Heart right ventricle (tissue), 16 donors: ENCODE results near the gene HNF1A. TPM values are rescaled to one million over a fixed set of nuclear protein-coding genes. Genes with fewer than 3 reads are reported as not detected.
A peak's percentile ranks its signal among the peaks of the same experiment; 100 is the strongest.

Experiments used
- ATAC-seq, 8 donors: fragments of 200-7000 bp; cut with Tn5 transposase; one replicate each; pipeline ENCODE4 v1.9.1; 2020; ENCODE audit warnings: mild to moderate bottlenecking in 8 of 8, moderate library complexity in 8 of 8, moderate number of reproducible peaks in 1 of 8
- DNase-seq, 2 donors: peaks; one replicate each; pipeline ENCODE4 v3.0.0-alpha.2; 2020
- H3K27ac ChIP-seq, 10 donors: fragments of 200-600 bp; sonication (generic) in 2 of 10; one replicate each; pipeline versions ENCODE4 v1.5.0 to v1.8.0; 2020 to 2022; ENCODE audit warnings: mild to moderate bottlenecking in 3 of 10
- H3K27me3 ChIP-seq, 7 donors: fragments of 200-600 bp; one replicate each; pipeline ENCODE4 v1.8.0; 2021 to 2022; ENCODE audit warnings: mild to moderate bottlenecking in 2 of 7
- H3K36me3 ChIP-seq, 9 donors: fragments of 200-600 bp; sonication (generic) in 1 of 9; one replicate each; pipeline versions ENCODE4 v1.5.0 to v1.8.0; 2020 to 2022; ENCODE audit warnings: mild to moderate bottlenecking in 2 of 9
- H3K4me1 ChIP-seq, 9 donors: fragments of 200-600 bp; sonication (generic) in 1 of 9; one replicate each; pipeline versions ENCODE4 v1.5.0 to v1.8.0; 2020 to 2022; ENCODE audit warnings: mild to moderate bottlenecking in 4 of 9
- H3K4me3 ChIP-seq, 10 donors: fragments of 200-600 bp; sonication (generic) in 2 of 10; one replicate each; pipeline versions ENCODE4 v1.5.0 to v1.8.0; 2020 to 2022; ENCODE audit warnings: mild to moderate bottlenecking in 7 of 10, moderate library complexity in 2 of 10
- H3K9me3 ChIP-seq, 11 donors: fragments of 200-600 bp in 10 of 11; sonication (generic) in 2 of 11; one replicate each; pipeline versions ENCODE4 v1.5.0 to v1.8.0; 2013 to 2022; ENCODE audit warnings: mild to moderate bottlenecking in 2 of 11, control low read depth in 1 of 11, moderate library complexity in 1 of 11
- WGBS, 2 donors: extraction: QIAGEN DNeasy Blood & Tissue Kit; methylation state at CpG; one replicate each; pipeline ENCODE4 v1.1.7; 2013; ENCODE audit warnings: inconsistent platforms in 1 of 2; 5-methylcytosine and 5-hydroxymethylcytosine counted together
- intact Hi-C, 10 donors: fragments of 100-400 bp; cut with DNase I; formaldehyde crosslinking; loops; one replicate each; pipeline versions ENCODE4 v1.11.1 to v1.14.2; 2022
- polyA plus RNA-seq, 2 donors: library from polyadenylated mRNA; stranded (reverse); fragments of 200-250 nt; gene quantifications; one replicate each; pipeline ENCODE4 v1.2.3, GENCODE V29; 2013
- total RNA-seq, 10 donors: library from RNA; stranded (reverse); fragmentation: NEBNext Ultra II Directional in 3 of 10; extraction: Animal tissue kit (Norgen Biotek cat#: 25700) in 3 of 10; gene quantifications; one replicate each; pipeline versions ENCODE4 v1.2.1 to v1.2.4, GENCODE V29; 2021 to 2023
- TF ChIP-seq, protein P1 (sequence below), 9 donors: fragments of 200-600 bp; sonication (generic) in 2 of 9; IDR thresholded peaks; one replicate each; pipeline versions ENCODE4 v1.5.0 to v1.8.0; 2021 to 2022; ENCODE audit warnings: antibody characterized with exemption in 9 of 9, mild to moderate bottlenecking in 5 of 9, moderate library complexity in 1 of 9
- donor health status: Arrhythmogenic right ventricular cardiomyopathy.
- donor health status: ischemic (EF 13 %, LVEDD 7.1; RV severe dilation, severe dysfunction).
- donor health status: healthy with polysubstance abuse.
- donor health status: DM: no; HTN: yes; CAD: no.
- donor health status: DM: no; HTN: no; CAD: no.
- donor health status: ischemic (EF 25% LVEDD 6.9; RV normal size, moderate dysfunction).
- donor health status: ischemic (EF 25% LVEDD 5.7; RV mildly dilated, moderate dysfunction).
- donor health status: healthy.
- donor health status: DM: yes; HTN: yes; CAD: no.
- donor health status: Ischemic cardiomyopathy.
- donor health status: ischemic (EF 35%, LVEDD 5.7; RV mildly dilated, moderate dysfunction).
- donor health status: nonischemic (EF 11% LVEDD 7.7; RV severe dilation, severe dysfunction).
- donor health status: DM: yes; HTN: yes; CAD: no.
- donor health status: PGD.
- donor health status: ischemic (EF 29% LVEDD 5.4; RV normal size, mild dysfunction).
- donor health status: nonischemic (EF 23%, LVEDD 6.1; RV moderate dilation, normal function).

HNF1A gene
- total and polyA plus RNA-seq, 12 donors = 0.04 TPM; not detected in 11

DNA sequence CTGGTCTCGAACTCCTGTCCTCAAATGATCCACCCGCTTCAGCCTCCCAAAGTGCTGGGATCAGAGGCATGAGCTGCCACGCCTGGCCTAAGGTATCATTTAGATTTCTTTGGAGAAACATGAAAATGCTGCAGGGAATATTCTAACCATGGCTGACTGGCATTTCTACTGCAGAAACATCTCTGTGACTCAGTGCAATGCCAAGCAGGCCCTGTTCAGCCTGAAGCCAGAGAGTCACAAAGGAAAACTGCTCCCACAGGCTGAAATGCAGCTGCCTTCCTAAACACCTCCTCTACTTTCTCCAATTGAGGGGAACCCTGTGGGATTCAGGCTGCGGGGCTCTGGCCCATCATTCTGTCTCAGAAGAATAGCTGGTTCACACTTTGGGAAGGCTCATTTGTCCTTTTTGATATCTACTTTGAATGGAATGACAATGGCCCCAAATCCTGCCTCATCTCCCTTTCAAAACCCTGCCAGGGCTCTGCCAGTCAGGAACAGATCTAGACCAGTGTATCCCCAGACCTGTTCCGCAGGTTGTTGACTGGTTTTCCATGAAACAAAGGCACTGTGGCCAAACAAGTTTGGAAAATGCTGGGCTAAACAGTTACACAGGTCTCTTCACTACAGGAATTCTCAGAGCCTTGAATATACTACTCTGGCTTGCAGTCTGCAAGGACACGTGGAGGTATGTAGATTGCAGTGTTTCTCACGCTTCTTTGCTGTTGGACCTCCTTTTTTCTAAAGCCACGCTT lies 30.2 kb downstream of the HNF1A start:
- 96 to 98% methylated on average over 8 of the region's 8 CpGs for WGBS, 2 donors
- Histone ChIP-seq H3K36me3 (peaks cover 4 to 93% (median 29%) of the 10 kb centered on the region in 9 donors), H3K27me3 (no peaks in the 10 kb centered on the region), H3K4me1 (no peaks in the 10 kb centered on the region), H3K9me3 (no peaks in the 10 kb centered on the region), H3K4me3 (no peak overlapping the region), H3K27ac (no peak overlapping the region)
- ATAC-seq = no peak
- intact Hi-C loops = no loop called here
- DNase-seq = no peak
- TF ChIP-seq, protein P1, sequence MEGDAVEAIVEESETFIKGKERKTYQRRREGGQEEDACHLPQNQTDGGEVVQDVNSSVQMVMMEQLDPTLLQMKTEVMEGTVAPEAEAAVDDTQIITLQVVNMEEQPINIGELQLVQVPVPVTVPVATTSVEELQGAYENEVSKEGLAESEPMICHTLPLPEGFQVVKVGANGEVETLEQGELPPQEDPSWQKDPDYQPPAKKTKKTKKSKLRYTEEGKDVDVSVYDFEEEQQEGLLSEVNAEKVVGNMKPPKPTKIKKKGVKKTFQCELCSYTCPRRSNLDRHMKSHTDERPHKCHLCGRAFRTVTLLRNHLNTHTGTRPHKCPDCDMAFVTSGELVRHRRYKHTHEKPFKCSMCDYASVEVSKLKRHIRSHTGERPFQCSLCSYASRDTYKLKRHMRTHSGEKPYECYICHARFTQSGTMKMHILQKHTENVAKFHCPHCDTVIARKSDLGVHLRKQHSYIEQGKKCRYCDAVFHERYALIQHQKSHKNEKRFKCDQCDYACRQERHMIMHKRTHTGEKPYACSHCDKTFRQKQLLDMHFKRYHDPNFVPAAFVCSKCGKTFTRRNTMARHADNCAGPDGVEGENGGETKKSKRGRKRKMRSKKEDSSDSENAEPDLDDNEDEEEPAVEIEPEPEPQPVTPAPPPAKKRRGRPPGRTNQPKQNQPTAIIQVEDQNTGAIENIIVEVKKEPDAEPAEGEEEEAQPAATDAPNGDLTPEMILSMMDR (IDR thresholded peaks at IDR 0.05) = no peak

DNA sequence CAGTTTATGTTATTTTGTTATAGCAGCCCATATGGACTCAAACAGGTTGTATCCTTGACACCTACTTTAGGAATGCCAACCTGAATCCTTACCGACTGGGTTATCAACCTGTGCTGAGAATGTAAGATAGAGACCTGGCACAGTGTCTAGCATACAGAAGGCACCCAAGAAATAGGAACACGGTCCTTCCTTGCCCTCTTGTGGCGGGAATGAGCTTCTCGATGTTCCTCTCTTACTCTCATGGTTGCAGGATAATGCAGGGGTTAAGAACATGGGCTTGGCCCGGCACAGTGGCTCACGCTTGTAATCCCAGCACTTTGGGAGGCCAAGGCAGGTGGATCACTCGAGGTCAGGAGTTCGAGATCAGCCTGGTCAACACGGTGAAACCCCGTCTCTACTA lies 31.4 kb downstream of the HNF1A start:
- no peaks in the 10 kb centered on the region for H3K9me3 ChIP-seq
- H3K4me1 ChIP-seq = peaks cover 0 to 1% (median 0%) of the 10 kb centered on the region in 9 donors
- H3K27me3 ChIP-seq = no peaks in the 10 kb centered on the region
- peaks cover 4 to 81% (median 20%) of the 10 kb centered on the region in 9 donors for H3K36me3 ChIP-seq
- intact Hi-C loops = no loop called here
- TF ChIP-seq, protein P1 (IDR thresholded peaks at IDR 0.05) = peak in 6 of 9 donors; percentile 18 to 37 (median 28)
- peak in 2 of 8 donors; percentile 65 to 70 for ATAC-seq
- H3K4me3 ChIP-seq = no peak overlapping the region
- 58 to 66% methylated on average over 10 of the region's 10 CpGs for WGBS, 2 donors
- DNase-seq = no peak
- no peak overlapping the region for H3K27ac ChIP-seq

DNA sequence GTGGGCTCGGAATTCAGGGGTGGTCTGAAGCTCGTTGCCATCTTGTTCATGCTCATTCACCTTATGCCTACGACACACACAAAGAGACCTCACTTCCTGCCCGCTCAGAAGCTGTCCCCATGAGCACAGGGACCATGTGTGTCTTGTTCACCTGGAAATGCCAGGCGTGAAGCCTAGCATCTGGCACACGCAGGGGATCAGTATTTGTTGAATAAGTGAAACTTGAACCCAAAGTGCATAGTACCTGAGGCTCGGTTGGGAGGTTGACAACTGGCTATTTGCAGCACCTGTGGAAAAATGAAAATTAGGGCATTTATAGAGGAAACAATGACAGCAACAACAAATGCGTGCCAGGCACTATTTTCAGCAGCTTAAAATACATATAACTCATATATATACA lies 32.5 kb downstream of the HNF1A start:
- DNase-seq (no peak), ATAC-seq (no peak)
- no peaks in the 10 kb centered on the region for H3K27me3 ChIP-seq
- H3K27ac ChIP-seq = no peak overlapping the region
- TF ChIP-seq, protein P1 (IDR thresholded peaks at IDR 0.05) = no peak
- no peaks in the 10 kb centered on the region for H3K9me3 ChIP-seq
- intact Hi-C loops = no loop called here
- peaks cover 4 to 71% (median 19%) of the 10 kb centered on the region in 9 donors for H3K36me3 ChIP-seq
- WGBS, 2 donors = 94% methylated on average over 8 of the region's 8 CpGs
- peaks cover 0 to 12% (median 7%) of the 10 kb centered on the region in 9 donors for H3K4me1 ChIP-seq
- H3K4me3 ChIP-seq = no peak overlapping the region

DNA sequence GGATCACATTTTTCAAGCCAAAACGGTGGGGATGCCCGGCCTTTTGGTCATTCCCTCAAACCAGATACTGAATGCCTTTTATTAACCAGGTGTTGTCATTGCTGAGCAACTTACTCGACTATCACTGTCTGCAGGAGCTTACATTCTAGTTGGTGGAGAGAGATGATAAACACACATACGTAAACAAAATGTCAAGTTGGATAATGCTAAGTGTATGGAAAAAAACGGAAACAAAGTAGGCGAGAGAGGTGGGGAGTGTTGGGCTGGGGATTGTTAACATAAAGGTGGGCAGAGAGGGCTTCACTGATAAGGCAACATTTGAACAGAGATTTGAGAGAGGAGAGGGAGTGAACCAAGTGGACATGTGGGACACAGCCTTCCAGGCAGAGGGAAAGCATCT lies 33.5 kb downstream of the HNF1A start:
- H3K4me3 ChIP-seq = no peak overlapping the region
- peaks cover 4 to 61% (median 19%) of the 10 kb centered on the region in 9 donors for H3K36me3 ChIP-seq
- no peaks in the 10 kb centered on the region for H3K9me3 ChIP-seq
- TF ChIP-seq, protein P1 (IDR thresholded peaks at IDR 0.05) = no peak
- DNase-seq (no peak), ATAC-seq (no peak)
- WGBS, 2 donors = 87% methylated on average over 6 of the region's 6 CpGs
- H3K27ac ChIP-seq = no peak overlapping the region
- intact Hi-C loops = no loop called here
- peaks cover 0 to 13% (median 7%) of the 10 kb centered on the region in 9 donors for H3K4me1 ChIP-seq
- no peaks in the 10 kb centered on the region for H3K27me3 ChIP-seq
